Effector memory CD4-positive, alpha-beta T cell (primary cell): ENCODE results near the gene KIF5C.

Experiments used
- DNase-seq, 3 donors: peaks; one replicate each; pipeline ENCODE4 v3.0.0-alpha.2; 2020
- H3K27ac ChIP-seq: 2 replicates; pipeline ENCODE4 v1.7.0; 2013; ENCODE audit warnings: mild to moderate bottlenecking, low read length, moderate library complexity; ENCODE audit not compliant: insufficient read depth, poor library complexity, severe bottlenecking
- H3K27me3 ChIP-seq: replicated peaks from 2 replicates; pipeline ENCODE4 v1.7.0; 2013; ENCODE audit warnings: mild to moderate bottlenecking, low read length; ENCODE audit not compliant: insufficient read depth, control insufficient read depth, poor library complexity, severe bottlenecking
- H3K36me3 ChIP-seq: 2 replicates; pipeline ENCODE4 v1.7.0; 2013; ENCODE audit warnings: mild to moderate bottlenecking, low read length, moderate library complexity; ENCODE audit not compliant: control insufficient read depth, insufficient read depth
- H3K4me1 ChIP-seq: 2 replicates; pipeline ENCODE4 v1.7.0; 2013; ENCODE audit warnings: low read length, mild to moderate bottlenecking; ENCODE audit not compliant: control insufficient read depth, insufficient read depth, poor library complexity, severe bottlenecking
- H3K4me3 ChIP-seq: 2 replicates; pipeline ENCODE4 v1.7.0; 2013; ENCODE audit warnings: low read length, low read depth, mild to moderate bottlenecking; ENCODE audit not compliant: insufficient read depth, poor library complexity, severe bottlenecking
- H3K9me3 ChIP-seq: 2 replicates; pipeline ENCODE4 v1.7.0; 2013; ENCODE audit warnings: mild to moderate bottlenecking, low read length, moderate library complexity; ENCODE audit not compliant: control insufficient read depth

KIF5C gene

DNA sequence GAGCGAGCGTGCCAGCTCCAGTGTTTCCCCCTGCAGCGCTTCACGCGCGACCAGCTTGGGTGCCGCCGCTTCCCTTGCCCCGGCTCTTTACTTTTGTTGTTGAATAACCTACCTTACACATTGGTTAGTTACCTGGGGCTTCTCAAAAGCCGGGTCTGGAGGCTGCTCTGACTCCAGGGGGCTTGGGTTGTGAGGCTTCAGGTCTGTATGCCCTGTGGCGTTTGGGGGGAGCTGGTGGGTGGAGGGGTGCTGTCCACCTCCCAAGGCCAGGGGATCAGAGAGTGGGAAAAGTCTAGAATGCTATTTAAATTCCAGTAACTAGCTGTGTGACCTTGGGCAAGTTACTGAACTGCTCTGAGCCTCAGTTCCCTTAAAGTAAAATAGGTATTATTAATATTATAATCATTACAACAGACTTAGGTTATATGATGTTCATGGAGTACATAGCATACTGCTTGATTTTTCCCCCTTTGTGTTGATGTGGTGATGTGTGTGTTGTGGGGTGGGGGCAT is 164.2 kb downstream of the KIF5C start:
- H3K4me3 ChIP-seq: no peak overlapping the region
- H3K4me1 ChIP-seq: peaks cover 6% of the 10 kb centered on the region
- no peak for DNase-seq
- no peak overlapping the region for H3K27ac ChIP-seq
- H3K27me3 ChIP-seq: peaks cover 20% of the 10 kb centered on the region
- H3K9me3 ChIP-seq: no peaks in the 10 kb centered on the region
- no peaks in the 10 kb centered on the region for H3K36me3 ChIP-seq

DNA sequence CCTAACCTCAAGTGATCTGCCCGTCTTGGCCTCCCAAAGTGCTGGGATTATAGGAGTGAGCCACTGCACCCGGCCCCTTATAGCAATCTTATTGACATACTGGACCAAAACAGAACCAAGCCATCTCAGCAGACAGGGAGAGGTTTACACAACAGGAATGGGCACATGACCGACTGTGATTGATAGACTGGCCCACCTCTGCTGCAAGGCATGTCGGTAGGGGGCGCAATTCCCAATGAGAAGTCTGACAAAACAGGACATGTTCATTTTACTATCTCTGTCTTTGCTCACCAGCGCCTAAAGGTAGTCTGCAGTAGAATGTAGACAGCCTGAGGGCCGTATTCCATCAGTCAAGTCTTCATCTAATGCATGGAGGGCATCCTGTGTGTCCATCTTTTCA is 165.4 kb downstream of the KIF5C start:
- Histone ChIP-seq H3K9me3 (no peaks in the 10 kb centered on the region), H3K36me3 (no peaks in the 10 kb centered on the region), H3K4me3 (no peak overlapping the region), H3K4me1 (peaks cover 6% of the 10 kb centered on the region), H3K27me3 (peaks cover 20% of the 10 kb centered on the region), H3K27ac (no peak overlapping the region)
- DNase-seq: peak in 2 of 3 donors; percentile 16 to 26

DNA sequence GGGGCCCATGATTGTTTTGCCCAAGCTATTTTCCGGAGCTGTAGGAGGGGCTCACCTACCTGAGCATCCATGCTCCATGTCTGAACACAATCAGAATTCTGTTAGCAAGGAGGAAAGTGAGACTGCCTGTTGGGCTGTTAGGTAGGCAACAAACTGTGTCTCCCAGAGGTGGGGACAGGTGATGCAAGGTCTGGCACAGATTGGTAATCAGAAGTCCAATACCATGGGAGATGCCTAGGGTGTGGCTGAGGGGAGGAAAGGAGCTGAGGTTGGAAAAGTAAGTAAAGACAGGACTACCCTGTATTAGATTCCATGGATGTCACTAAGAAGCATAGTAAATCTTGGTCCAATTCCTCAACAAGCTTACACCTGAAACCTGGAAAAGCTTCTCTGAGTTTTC is 166.5 kb downstream of the KIF5C start:
- peaks cover 6% of the 10 kb centered on the region for H3K4me1 ChIP-seq
- peaks cover 20% of the 10 kb centered on the region for H3K27me3 ChIP-seq
- no peak for DNase-seq
- H3K4me3 ChIP-seq: no peak overlapping the region
- H3K9me3 ChIP-seq: no peaks in the 10 kb centered on the region
- no peak overlapping the region for H3K27ac ChIP-seq
- no peaks in the 10 kb centered on the region for H3K36me3 ChIP-seq

DNA sequence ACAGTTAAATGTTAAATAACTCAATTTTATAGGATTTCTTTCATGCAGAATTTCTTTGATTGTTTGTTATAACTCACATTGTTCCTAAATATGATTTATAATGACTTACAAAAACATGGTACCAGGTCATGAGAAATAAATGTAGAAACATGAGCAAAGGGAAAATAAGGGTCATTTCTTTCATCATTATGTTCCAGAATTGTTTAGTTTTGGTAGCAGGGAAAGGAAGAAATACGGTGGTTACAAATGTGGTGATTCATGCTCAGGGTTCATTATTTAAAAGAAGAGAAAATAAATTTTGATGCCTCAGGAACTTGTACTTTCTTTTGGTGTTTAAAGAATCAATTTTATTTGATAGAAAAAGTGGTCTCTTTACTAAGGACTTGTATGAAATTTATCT is 167.9 kb downstream of the KIF5C start:
- Histone ChIP-seq H3K36me3 (no peaks in the 10 kb centered on the region), H3K4me1 (peaks cover 6% of the 10 kb centered on the region), H3K9me3 (no peaks in the 10 kb centered on the region), H3K27me3 (peaks cover 17% of the 10 kb centered on the region), H3K4me3 (no peak overlapping the region), H3K27ac (no peak overlapping the region)
- no peak for DNase-seq

GRCh38 chr2:149044500-149044899 is 169.5 kb downstream of the KIF5C start:
- DNase-seq: no peak
- Histone ChIP-seq H3K27ac (no peak overlapping the region), H3K27me3 (peaks cover 2% of the 10 kb centered on the region), H3K36me3 (no peaks in the 10 kb centered on the region), H3K9me3 (no peaks in the 10 kb centered on the region), H3K4me3 (no peak overlapping the region), H3K4me1 (no peaks in the 10 kb centered on the region)

DNA sequence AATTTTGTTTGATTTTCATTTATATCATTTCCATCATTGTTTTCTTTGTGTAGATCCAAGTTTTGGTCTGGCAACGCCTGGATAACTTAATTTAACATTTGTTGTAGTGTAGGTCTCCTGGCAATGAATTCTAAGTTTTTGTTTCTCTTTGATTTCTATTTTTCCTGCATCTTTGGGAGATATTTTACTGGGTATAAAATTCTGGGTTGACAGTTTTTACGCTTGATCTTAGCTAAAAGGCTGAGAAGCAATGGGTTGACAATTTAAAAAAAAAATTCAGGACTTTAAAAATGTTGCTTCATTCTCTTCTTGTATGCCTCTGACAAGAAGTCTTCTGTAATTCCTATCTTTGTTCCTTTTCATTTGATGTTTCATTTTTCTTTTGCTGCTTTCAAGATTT is 172.1 kb downstream of the KIF5C start:
- no peak overlapping the region for H3K4me3 ChIP-seq
- no peaks in the 10 kb centered on the region for H3K27me3 ChIP-seq
- no peaks in the 10 kb centered on the region for H3K36me3 ChIP-seq
- DNase-seq: no peak
- no peak overlapping the region for H3K27ac ChIP-seq
- H3K4me1 ChIP-seq: no peaks in the 10 kb centered on the region
- no peaks in the 10 kb centered on the region for H3K9me3 ChIP-seq

DNA sequence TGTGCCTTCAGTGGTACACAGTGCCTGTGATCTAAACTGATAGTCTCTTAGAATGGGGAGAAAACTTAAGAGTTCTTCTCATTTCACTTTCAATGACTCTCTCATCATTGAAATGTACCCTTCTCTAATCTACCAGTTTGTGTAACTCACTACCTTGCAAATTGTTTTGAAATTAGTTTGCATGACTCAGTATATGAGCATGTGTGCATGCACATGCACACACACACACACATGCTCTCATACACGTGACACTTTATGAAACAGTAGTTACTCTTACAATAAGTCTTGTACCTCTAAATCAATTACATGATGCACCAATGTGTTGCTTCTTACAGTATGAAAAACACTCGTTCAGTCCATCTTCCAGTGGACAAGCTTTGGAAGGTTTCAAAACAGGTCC is 174.1 kb downstream of the KIF5C start:
- Histone ChIP-seq H3K4me1 (no peaks in the 10 kb centered on the region), H3K4me3 (no peak overlapping the region), H3K27me3 (no peaks in the 10 kb centered on the region), H3K27ac (no peak overlapping the region), H3K9me3 (no peaks in the 10 kb centered on the region), H3K36me3 (no peaks in the 10 kb centered on the region)
- no peak for DNase-seq

- no peak for DNase-seq
- H3K4me1 ChIP-seq: no peaks in the 10 kb centered on the region
- H3K27ac ChIP-seq: no peak overlapping the region
- H3K36me3 ChIP-seq: no peaks in the 10 kb centered on the region
- H3K9me3 ChIP-seq: no peaks in the 10 kb centered on the region
- H3K27me3 ChIP-seq: no peaks in the 10 kb centered on the region
- no peak overlapping the region for H3K4me3 ChIP-seq
These were observed 175.2 kb downstream of the KIF5C start for GRCh38 chr2:149050188-149050587.

GRCh38 chr2:149055751-149056150 is 180.7 kb downstream of the KIF5C start:
- H3K9me3 ChIP-seq: no peaks in the 10 kb centered on the region
- H3K36me3 ChIP-seq: no peaks in the 10 kb centered on the region
- DNase-seq: no peak
- no peak overlapping the region for H3K4me3 ChIP-seq
- H3K27ac ChIP-seq: no peak overlapping the region
- no peaks in the 10 kb centered on the region for H3K27me3 ChIP-seq
- H3K4me1 ChIP-seq: no peaks in the 10 kb centered on the region

GRCh38 chr2:149056541-149057255 is 181.7 kb downstream of the KIF5C start:
- H3K9me3 ChIP-seq: no peaks in the 10 kb centered on the region
- H3K27ac ChIP-seq: no peak overlapping the region
- H3K4me3 ChIP-seq: no peak overlapping the region
- H3K36me3 ChIP-seq: no peaks in the 10 kb centered on the region
- H3K4me1 ChIP-seq: no peaks in the 10 kb centered on the region
- no peaks in the 10 kb centered on the region for H3K27me3 ChIP-seq
- no peak for DNase-seq
